GM20000 (cell line): ENCODE measurements around the gene ZNF683.

Experiments
- DNase-seq: peaks from one replicate; pipeline ENCODE4 v3.0.0; 2012; ENCODE audit warnings: low spot score
- CTCF ChIP-seq: IDR thresholded peaks from 2 replicates; pipeline ENCODE4 v1.5.1; 2012; ENCODE audit warnings: mild to moderate bottlenecking, control low read depth; ENCODE audit errors: extremely low read depth, missing control alignments

The ZNF683 gene

GRCh38 chr1:26410706-26411623, 38.4 kb upstream of the ZNF683 start, which contains the start of gene LIN28A:
TSS of gene LIN28A (plus strand) at chr1:26410817. CDS start at chr1:26410892, 75 bp downstream.
- no peak for TF ChIP-seq CTCF
- DNase-seq, result no peak

GRCh38 chr1:26409191-26409807, 36.7 kb upstream of the ZNF683 start:
- no peak for TF ChIP-seq CTCF
- no peak for DNase-seq

- no peak for TF ChIP-seq CTCF
- peak; percentile 81 for DNase-seq
Observed at GRCh38 chr1:26408604-26409003, 36.1 kb upstream of the ZNF683 start.

GRCh38 chr1:26405281-26405915, 32.8 kb upstream of the ZNF683 start:
- no peak for DNase-seq
- TF ChIP-seq CTCF, result no peak

- no peak for TF ChIP-seq CTCF
- DNase-seq, result no peak
Observed at GRCh38 chr1:26404641-26405040, 32.1 kb upstream of the ZNF683 start.

- TF ChIP-seq CTCF, result no peak
Observed at GRCh38 chr1:26403656-26404055, 31.1 kb upstream of the ZNF683 start.

GRCh38 chr1:26401891-26402290, 29.3 kb upstream of the ZNF683 start:
- no peak for TF ChIP-seq CTCF
- no peak for DNase-seq

More at GRCh38 chr1:26403656-26404055, 31.1 kb upstream of the ZNF683 start:
- no peak for DNase-seq
